Activated naive CD8-positive, alpha-beta T cell (primary cell): ENCODE measurements around the gene ABCA7.
"Not testable (repeated sequence)": the region's sequence is repeated elsewhere in the genome, so short reads cannot be mapped to it uniquely, and the experiment has no call there.

Experiments used
- H3K27ac Mint-ChIP-seq: one replicate; pipeline ENCODE4 v1.8.0; 2021; ENCODE audit warnings: mixed read lengths
- H3K27me3 Mint-ChIP-seq: one replicate; pipeline ENCODE4 v1.8.0; 2021; ENCODE audit warnings: mixed read lengths
- H3K36me3 Mint-ChIP-seq: one replicate; pipeline ENCODE4 v1.8.0; 2021; ENCODE audit warnings: mixed read lengths
- H3K4me1 Mint-ChIP-seq: one replicate; pipeline ENCODE4 v1.8.0; 2021; ENCODE audit warnings: low read depth, mixed read lengths
- H3K4me3 Mint-ChIP-seq: one replicate; pipeline ENCODE4 v1.8.0; 2021; ENCODE audit warnings: mild to moderate bottlenecking, mixed read lengths
- H3K9me3 Mint-ChIP-seq: one replicate; pipeline ENCODE4 v1.8.0; 2021; ENCODE audit warnings: low read depth, mixed read lengths

ABCA7 gene

GRCh38 chr19:1110809-1111640, 71.1 kb downstream of the ABCA7 start:
- no peaks in the 10 kb centered on the region for H3K9me3 Mint-ChIP-seq

GRCh38 chr19:1111641-1112267, 71.8 kb downstream of the ABCA7 start:
- Mint-ChIP-seq H3K36me3 (no peaks in the 10 kb centered on the region), H3K9me3 (no peaks in the 10 kb centered on the region), H3K4me1 (no peaks in the 10 kb centered on the region), H3K27ac (no peak overlapping the region), H3K4me3 (no peak overlapping the region), H3K27me3 (no peaks in the 10 kb centered on the region)

More at GRCh38 chr19:1110809-1111640, 71.1 kb downstream of the ABCA7 start:
- H3K27ac Mint-ChIP-seq = no peak overlapping the region
- H3K27me3 Mint-ChIP-seq = no peaks in the 10 kb centered on the region
- no peak overlapping the region for H3K4me3 Mint-ChIP-seq
- H3K36me3 Mint-ChIP-seq = no peaks in the 10 kb centered on the region
- H3K4me1 Mint-ChIP-seq = no peaks in the 10 kb centered on the region

DNA sequence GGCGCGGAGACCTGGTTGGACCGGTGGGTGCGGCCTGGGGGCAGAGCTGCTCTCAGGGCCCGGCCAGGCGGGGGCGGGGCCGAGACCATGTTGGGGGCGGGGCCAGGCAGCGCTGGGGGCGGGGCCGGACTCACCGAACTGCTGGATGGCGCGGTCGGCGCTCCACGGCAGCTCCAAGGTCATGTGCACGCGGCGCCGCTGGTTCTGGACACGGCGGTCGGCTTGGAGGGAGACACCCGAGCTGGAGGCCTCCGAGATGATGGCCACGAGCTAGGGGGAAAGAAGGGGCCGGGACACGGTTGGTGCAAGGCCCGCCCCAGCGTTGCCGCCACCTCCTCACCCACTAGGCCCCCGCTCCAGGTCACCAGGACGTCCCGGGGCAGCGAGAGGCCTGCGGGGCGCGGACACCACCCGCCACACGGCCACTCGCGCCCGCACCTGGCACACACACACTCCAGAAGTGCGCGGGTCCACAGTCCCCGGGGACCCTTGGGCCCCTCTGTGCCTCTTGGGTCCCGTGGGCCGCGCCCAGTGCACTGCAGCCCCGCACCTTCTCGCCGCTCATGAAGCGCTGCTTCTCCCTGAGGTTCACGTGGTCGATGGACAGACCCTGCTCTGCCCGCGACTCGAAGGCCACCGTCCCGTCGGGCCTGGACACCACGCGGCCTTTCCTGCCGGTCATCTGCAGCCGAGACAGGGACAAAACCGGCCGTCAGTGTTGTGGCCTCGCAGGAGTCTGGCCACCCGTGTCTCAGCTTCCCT, 72.5 kb downstream of the ABCA7 start:
- Mint-ChIP-seq H3K36me3 (no peaks in the 10 kb centered on the region), H3K4me3 (no peak overlapping the region), H3K27ac (no peak overlapping the region), H3K4me1 (no peaks in the 10 kb centered on the region), H3K27me3 (no peaks in the 10 kb centered on the region), H3K9me3 (no peaks in the 10 kb centered on the region)

DNA sequence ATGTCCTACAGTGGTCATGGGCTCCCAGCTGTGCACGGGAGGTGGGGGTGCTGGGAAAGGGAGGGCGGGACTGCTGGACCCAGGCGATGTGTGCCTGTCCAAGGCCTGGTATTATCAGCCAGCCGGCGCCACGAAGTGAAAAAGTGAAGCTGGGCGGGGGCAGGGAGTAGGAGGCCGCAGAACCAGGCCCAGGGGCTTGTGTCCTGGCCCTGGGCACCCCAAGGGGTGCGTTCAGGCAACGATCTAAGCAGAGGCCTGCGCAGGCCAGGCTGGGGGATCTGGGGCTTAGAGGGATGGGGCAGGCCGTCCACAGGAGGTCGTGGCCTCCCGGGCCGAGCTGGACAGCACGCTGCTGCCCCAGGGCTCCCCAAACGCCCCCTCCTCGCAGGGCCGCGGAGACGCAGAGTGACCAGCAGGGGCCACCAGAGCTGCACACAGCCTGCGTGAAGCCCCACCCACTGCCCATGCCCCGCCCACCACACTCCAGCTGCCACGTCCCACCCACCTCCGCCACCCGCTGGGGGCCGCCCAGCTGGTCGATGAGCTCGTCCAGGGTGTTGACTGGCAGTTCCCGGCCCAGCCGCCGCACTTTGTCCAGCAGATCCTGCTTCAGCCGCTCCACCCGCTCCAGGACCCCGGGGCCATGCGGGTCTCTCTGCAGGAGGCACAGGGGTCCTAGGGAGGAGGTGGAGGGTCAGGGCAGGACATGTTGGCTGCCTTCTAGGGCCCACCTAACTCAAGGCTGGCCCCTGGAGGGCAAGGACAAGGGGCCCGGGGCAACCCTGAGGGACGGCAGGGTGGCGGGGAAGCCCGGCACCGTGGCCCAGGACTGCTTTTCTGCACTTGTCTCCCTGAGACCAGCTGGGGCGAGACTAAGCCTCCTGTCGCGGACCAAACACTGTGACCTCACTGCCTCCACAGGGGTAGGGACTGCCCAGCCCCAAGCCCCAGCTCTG, 73.4 kb downstream of the ABCA7 start:
- Mint-ChIP-seq H3K36me3 (no peaks in the 10 kb centered on the region), H3K4me3 (no peak overlapping the region), H3K27me3 (no peaks in the 10 kb centered on the region), H3K4me1 (no peaks in the 10 kb centered on the region), H3K9me3 (no peaks in the 10 kb centered on the region), H3K27ac (no peak overlapping the region)

DNA sequence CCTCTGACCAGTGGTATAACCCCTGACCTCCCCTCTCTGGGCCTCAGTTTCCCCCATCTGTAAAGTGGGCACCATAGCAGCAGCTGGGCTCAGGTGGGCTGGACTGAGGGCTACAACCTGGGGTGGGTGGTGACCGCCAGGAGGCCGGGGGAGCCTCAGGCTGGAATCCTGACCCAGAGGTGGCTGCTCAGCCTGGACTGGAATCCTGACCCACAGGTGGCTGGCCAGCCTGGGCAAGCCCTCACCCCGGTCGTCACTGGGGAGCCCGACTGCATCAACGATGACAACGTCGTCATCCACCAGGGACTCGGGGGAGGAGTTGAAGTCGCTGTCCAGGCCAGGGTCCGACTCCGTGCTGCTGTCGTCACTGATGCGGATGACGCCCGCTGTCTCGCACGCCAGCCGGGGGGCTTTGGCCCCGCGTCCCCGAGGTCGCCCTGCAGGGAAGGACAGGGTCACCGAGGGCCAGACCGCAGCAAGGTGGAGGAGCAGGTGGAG, 74.1 kb downstream of the ABCA7 start:
- Mint-ChIP-seq H3K4me3 (no peak overlapping the region), H3K27me3 (no peaks in the 10 kb centered on the region), H3K27ac (no peak overlapping the region), H3K9me3 (no peaks in the 10 kb centered on the region), H3K4me1 (no peaks in the 10 kb centered on the region), H3K36me3 (no peaks in the 10 kb centered on the region)

DNA sequence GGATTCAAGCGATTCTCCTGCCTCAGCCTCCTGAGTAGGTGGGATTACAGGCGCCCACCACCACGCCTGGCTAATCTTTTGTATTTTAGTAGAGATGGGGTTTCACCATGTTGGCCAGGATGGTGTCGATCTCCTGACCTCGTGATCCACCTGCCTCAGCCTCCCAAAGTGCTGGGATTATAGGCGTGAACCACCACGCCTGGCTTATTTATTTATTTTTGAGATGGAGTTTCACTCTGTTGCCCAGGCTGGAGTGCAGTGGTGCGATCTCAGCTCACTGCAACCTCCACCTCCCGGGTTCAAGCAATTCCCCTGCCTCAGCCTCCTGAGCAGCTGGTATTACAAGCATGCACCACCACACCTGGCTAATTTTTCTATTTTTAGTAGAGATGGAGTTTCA, 74.8 kb downstream of the ABCA7 start:
- H3K27me3 Mint-ChIP-seq, H3K4me3 Mint-ChIP-seq, H3K4me1 Mint-ChIP-seq, H3K27ac Mint-ChIP-seq, H3K36me3 Mint-ChIP-seq, H3K9me3 Mint-ChIP-seq: not testable (repeated sequence)
